MM.1S (cell line): ENCODE results near the gene ZIC4.

ENCODE experiments used
- CTCF ChIP-seq: fragments of 300-600 bp; sonication (generic); IDR thresholded peaks from 2 replicates; pipeline ENCODE4 v1.5.1; 2016; ENCODE audit warnings: antibody characterized with exemption, low read length, mixed read lengths
- EZH2 ChIP-seq: fragments of 300-600 bp; sonication (generic); optimal IDR thresholded peaks from 2 replicates; pipeline ENCODE3; 2017; ENCODE audit warnings: low read depth, mild to moderate bottlenecking, antibody characterized with exemption, low read length, mixed read lengths
- EZH2phosphoT487 ChIP-seq: fragments of 300-600 bp; sonication (generic); IDR thresholded peaks from 2 replicates; pipeline ENCODE4 v1.6.1; 2018; ENCODE audit warnings: antibody characterized with exemption, low read length

- TF ChIP-seq EZH2, result no peak
- TF ChIP-seq CTCF, result no peak
- TF ChIP-seq EZH2phosphoT487, result no peak
Measured at GRCh38 chr3:147408188-147409100, 2.1 kb upstream of the ZIC4 start.
